K562 treated with DMSO at 1 percent for 48 hours (cell line): ENCODE results near the gene CCDC149. TPM values are rescaled to one million over a fixed set of nuclear protein-coding genes. Genes with fewer than 3 reads are reported as not detected.

Experiments
- total RNA-seq: library from RNA; unstranded; fragments of 300-600 nt; gene quantifications from 2 replicates; pipeline ENCODE4 v1.2.3, GENCODE V29; 2022; ENCODE audit warnings: low replicate concordance; ENCODE audit errors: extremely low read depth

CCDC149 gene
- not detected in 2 replicates for total RNA-seq

DNA sequence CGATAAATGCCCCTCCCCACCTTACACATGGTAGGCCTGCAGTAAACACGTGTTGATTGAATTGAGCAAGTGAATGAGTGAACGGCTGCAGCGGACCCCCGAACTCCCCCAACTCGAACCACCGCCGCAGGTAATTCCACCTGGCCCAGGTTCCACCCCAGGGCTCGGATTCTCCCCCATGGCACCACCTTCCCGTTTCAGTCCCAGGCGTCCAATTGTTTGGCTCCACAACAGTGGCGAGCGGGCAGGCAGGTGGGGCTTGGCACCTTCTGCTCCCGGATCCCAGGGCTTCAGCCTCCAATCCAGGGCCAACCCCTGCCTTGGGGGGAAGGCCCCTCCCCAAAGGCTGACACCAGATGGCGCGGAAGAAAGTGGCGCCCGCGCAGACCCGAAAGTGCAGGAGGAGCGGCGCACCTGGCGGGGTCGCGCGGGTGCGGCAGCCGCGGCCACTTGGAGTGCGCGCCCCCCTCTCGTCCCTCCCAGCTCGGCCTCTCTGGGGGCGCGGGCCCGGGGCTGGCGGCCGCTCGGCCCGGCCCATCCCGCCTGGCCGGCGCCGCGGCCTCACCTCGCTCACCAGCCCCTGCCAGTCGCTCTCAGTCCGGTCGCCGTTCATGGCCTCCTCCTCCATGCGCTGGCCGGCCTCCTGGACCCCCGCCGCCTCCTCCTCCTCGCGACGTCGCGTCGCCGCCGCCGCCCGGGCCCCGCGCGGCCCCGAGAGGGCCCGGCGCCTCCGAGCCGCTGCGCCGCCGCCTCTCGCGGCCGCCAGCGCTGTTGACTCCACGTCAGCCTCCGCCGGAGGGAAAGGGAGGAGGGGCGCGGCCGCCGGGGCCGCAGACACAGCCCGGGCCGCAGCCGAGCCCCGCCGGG, at the start of gene CCDC149:
CCDC149 (minus strand) TSS at position 791 of the 867 bp plus-strand sequence; CDS start at position 613, 178 bp downstream.

GRCh38 chr4:24794916-24795665, 117.8 kb downstream of the CCDC149 start, which contains the start of gene SOD3:
Gene SOD3 (plus strand): TSS chr4:24795573. CDS start chr4:24799522, 3,949 bp downstream.

Other genes with a start within 250 kb of the CCDC149 start
- gene SOD3, start 117.5 kb downstream of the CCDC149 start, total RNA-seq = not detected in 2 replicates
- gene LGI2, start 117.9 kb upstream of the CCDC149 start, total RNA-seq = not detected in 2 replicates
- gene SEPSECS, start 247.4 kb upstream of the CCDC149 start, total RNA-seq = not detected in 2 replicates